ENCODE measurements around the gene FLACC1.
A peak's percentile ranks its signal among the peaks of the same experiment; 100 is the strongest.

FLACC1 gene

GRCh38 chr2:201357221-201357620 lies at the start of gene FLACC1:
Gene FLACC1 (minus strand): TSS chr2:201357345. CDS start chr2:201351404, 5,941 bp downstream.
- TF ChIP-seq, protein P1, sequence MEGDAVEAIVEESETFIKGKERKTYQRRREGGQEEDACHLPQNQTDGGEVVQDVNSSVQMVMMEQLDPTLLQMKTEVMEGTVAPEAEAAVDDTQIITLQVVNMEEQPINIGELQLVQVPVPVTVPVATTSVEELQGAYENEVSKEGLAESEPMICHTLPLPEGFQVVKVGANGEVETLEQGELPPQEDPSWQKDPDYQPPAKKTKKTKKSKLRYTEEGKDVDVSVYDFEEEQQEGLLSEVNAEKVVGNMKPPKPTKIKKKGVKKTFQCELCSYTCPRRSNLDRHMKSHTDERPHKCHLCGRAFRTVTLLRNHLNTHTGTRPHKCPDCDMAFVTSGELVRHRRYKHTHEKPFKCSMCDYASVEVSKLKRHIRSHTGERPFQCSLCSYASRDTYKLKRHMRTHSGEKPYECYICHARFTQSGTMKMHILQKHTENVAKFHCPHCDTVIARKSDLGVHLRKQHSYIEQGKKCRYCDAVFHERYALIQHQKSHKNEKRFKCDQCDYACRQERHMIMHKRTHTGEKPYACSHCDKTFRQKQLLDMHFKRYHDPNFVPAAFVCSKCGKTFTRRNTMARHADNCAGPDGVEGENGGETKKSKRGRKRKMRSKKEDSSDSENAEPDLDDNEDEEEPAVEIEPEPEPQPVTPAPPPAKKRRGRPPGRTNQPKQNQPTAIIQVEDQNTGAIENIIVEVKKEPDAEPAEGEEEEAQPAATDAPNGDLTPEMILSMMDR (IDR thresholded peaks at IDR 0.05; ENCODE audit: low read depth, low read length, missing control alignments) = no peak
- Histone ChIP-seq H3K27ac (peak within 1 kb of the TSS; percentile 31), H3K27me3 (replicated peaks) (no peaks in the 10 kb centered on the region), H3K4me3 (ENCODE audit: low read depth, low read length) (no peak within 1 kb of the TSS), H3K36me3 (replicated peaks) (peaks cover 3% of the 10 kb centered on the region)
- peak; percentile 84 for DNase-seq
- in situ Hi-C loops (cut with HindIII; ENCODE audit: low pct_ligation_motif_present, low sequenced_read_pairs) = no loop called here

DNA sequence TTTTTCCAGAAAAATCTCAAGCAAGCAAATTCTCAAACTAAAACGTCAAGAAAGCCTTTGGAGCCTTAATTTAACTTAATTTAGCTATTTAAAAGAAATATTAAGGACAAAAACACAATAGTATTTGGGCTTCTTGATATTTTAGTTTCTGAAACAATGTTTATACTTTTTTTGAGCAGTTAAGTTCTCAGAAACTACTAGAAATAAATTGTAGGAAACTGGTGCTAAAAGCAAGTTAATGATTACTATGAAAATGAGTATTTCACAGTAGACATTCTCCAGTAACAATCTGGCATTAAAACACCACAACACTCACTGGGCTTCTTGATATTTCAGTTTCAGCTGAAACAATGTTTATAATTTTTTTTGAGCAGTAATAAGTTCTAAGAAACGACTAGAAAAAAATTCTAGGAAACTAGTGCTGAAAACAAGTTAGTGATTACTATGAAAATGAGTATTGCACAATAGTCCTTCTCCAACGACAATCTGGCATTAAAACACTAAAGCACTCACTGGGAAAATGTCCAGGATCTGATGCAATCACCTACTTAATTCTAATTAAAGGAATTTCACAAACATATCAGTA lies 49.0 kb upstream of the FLACC1 start:
- DNase-seq = no peak
- H3K27me3 ChIP-seq (replicated peaks) = no peaks in the 10 kb centered on the region
- H3K36me3 ChIP-seq (replicated peaks) = peaks cover 2% of the 10 kb centered on the region
- in situ Hi-C loops (cut with HindIII; ENCODE audit: low pct_ligation_motif_present, low sequenced_read_pairs) = no loop called here
- H3K4me3 ChIP-seq (ENCODE audit: low read depth, low read length) = no peak overlapping the region
- TF ChIP-seq, protein P1 (IDR thresholded peaks at IDR 0.05; ENCODE audit: low read depth, low read length, missing control alignments) = no peak
- no peak overlapping the region for H3K27ac ChIP-seq

- Histone ChIP-seq H3K27me3 (replicated peaks) (no peaks in the 10 kb centered on the region), H3K36me3 (replicated peaks) (peaks cover 2% of the 10 kb centered on the region), H3K4me3 (ENCODE audit: low read depth, low read length) (no peak overlapping the region), H3K27ac (no peak overlapping the region)
- TF ChIP-seq, protein P1 (IDR thresholded peaks at IDR 0.05; ENCODE audit: low read depth, low read length, missing control alignments) = no peak
- DNase-seq = no peak
- in situ Hi-C loops (cut with HindIII; ENCODE audit: low pct_ligation_motif_present, low sequenced_read_pairs) = no loop called here
These were observed 47.6 kb upstream of the FLACC1 start for GRCh38 chr2:201404699-201405280.

GRCh38 chr2:201403880-201404279 lies 46.7 kb upstream of the FLACC1 start:
- peaks cover 5% of the 10 kb centered on the region for H3K36me3 ChIP-seq (replicated peaks)
- in situ Hi-C loops (cut with HindIII; ENCODE audit: low pct_ligation_motif_present, low sequenced_read_pairs) = no loop called here
- no peaks in the 10 kb centered on the region for H3K27me3 ChIP-seq (replicated peaks)
- no peak overlapping the region for H3K27ac ChIP-seq
- no peak overlapping the region for H3K4me3 ChIP-seq (ENCODE audit: low read depth, low read length)
- no peak for DNase-seq
- TF ChIP-seq, protein P1 (IDR thresholded peaks at IDR 0.05; ENCODE audit: low read depth, low read length, missing control alignments) = no peak

DNA sequence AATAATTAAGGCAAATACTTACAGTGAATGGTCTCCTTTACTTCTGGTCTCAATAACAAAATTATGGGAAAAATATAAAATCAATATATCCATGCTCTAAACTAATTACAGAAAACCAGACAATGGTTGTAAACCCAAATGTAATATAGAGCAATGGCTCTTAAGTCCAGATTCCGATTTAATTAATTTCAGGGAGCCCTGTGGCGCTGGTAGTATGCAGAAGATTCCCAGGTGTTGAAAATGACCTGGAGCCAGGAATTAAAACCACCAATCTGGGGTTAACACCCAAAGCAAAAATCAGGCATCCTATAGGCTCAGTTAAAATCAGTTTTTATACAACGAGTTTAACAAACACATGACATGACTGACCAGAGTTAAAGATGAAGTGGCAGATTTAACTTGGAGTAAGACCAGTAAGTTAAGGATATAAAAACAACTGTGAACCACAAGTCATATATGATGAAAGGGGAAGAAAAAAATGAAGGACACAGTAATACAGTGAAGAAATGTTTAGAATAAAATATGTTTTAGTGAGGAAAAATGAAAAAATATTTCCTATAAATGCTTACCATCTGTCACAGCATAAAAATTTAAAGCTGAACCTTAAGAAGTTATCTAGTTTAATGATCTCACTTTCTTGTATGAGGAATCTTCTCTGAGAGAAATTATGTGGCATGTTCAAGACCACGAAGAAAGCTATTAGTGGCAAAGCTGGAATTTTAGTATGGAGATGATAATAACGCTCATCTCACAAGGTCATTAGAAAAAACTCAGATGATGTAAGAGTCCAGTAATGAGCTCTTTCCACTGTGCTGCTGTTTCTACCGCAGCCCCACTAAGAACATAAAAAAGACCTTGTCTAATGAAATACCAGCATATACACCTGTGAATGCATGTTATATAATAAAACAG lies 45.8 kb upstream of the FLACC1 start:
- in situ Hi-C loops (cut with HindIII; ENCODE audit: low pct_ligation_motif_present, low sequenced_read_pairs) = no loop called here
- no peaks in the 10 kb centered on the region for H3K27me3 ChIP-seq (replicated peaks)
- no peak overlapping the region for H3K27ac ChIP-seq
- no peak for DNase-seq
- H3K36me3 ChIP-seq (replicated peaks) = peaks cover 8% of the 10 kb centered on the region
- TF ChIP-seq, protein P1 (IDR thresholded peaks at IDR 0.05; ENCODE audit: low read depth, low read length, missing control alignments) = no peak
- H3K4me3 ChIP-seq (ENCODE audit: low read depth, low read length) = no peak overlapping the region
